Uterus (tissue), 2 donors: ENCODE data around the gene TTYH1.

Source experiments
- CTCF ChIP-seq, 4 experiments: fragments of 200-600 bp in 2 of 4; fragments of 450-650 bp in 2 of 4; sonication (generic) in 2 of 4; IDR thresholded peaks; one replicate each; pipeline ENCODE4 v1.5.1; 2016 to 2019; ENCODE audit warnings: antibody characterized with exemption in 4 of 4, mild to moderate bottlenecking in 2 of 4, moderate library complexity in 1 of 4
- POLR2A ChIP-seq, 2 donors: fragments of 450-650 bp; IDR thresholded peaks; one replicate each; pipeline ENCODE4 v1.6.1; 2016; ENCODE audit warnings: antibody characterized with exemption in 2 of 2, mild to moderate bottlenecking in 1 of 2, moderate library complexity in 1 of 2

DNA sequence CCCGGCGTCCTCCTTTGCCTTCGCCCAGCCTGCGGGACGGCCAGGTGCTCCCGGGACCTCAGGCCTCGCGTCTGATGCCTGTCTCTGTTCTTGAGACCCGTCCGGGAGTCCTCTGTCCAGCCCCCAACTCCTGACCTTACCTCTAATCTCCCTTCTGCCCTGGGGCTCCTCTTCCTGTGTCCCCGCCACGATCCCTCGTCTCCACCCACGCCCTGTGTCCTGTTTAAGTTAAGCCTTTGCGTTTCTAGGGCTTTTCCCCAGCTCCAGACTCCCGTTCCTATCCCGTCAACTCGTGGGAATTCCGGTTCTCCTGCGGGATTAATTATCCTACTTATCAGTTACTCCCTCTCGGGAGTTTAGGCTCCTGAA is 34.4 kb downstream of the TTYH1 start:
- TF ChIP-seq CTCF (IDR thresholded peaks at IDR 0.05) (no peak), POLR2A (IDR thresholded peaks at IDR 0.05) (no peak)
